TTC549 (cell line): Measurements from ENCODE around the gene OAS2.
A peak's percentile ranks its signal among the peaks of the same experiment; 100 is the strongest.
"Not testable (repeated sequence)": the region's sequence is repeated elsewhere in the genome, so short reads cannot be mapped to it uniquely, and the experiment has no call there.

Source experiments
- FAIRE-seq: peaks from 2 replicates; lab custom pipeline; 2012; peaks lifted over from hg19 to GRCh38; lab: Jason Lieb, UNC

The OAS2 gene

DNA sequence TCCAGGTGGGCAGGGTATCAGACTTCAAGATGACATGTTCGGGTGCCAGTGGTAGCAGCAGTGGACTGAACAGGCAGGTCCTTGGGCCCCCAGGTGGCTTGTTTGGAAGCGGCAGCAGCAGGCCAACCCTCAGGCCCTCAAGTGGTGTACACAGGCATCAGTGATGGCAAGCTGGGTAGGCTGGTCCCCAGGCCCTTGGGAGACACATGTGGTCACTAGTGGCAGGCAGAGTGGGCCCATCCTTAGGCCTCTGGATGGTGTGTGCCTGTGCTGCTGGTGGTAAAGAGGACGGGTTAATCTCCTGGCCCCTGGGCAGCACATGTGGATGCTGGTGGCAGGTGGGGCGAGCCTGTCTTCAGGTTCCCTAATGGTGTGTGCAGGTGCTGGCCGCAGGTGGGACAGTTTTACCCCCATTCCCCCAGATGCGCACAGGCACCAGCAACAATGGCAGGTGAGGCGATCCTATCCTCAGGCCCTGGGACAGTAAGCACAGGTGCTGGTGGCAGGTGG lies 8.0 kb downstream of the OAS2 start:
- FAIRE-seq = no peak

DNA sequence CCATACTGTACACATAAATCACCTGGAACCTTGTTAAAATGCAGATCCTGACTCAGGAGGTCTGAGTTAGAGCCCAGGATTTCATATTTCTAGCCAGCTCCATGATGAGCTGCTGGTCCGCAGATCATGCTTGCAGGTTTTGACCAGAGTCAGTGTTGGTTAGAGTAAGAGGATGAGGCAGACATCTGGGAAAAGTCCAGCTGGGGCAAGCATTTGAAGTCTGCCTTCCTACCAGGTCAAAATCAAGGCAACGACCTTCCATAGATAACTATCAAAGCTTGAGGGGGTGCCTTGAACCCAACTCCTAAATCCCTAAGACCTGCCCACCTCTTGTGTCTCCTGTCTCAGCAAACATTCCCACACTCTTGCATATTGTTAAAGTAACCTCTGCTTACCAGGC lies 9.2 kb downstream of the OAS2 start:
- no peak for FAIRE-seq

DNA sequence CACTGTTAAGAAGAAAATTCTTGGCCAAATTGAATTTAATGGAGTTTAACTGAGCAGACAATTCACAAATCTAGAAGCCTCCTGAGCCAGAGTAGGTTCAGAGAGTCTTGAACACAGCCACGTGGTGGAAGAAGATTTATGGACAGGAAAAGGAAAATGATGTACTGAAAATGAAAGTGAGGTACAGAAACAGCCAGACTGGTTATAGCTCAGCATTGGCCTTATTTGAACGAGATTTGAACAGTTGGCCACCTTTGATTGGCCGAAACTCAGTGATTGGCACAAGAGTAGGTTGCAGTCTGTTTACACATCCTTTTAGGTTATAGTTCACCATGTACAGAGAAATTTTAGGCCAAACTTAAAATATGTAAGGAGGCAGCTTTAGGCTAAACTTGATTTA lies 9.9 kb downstream of the OAS2 start:
- no peak for FAIRE-seq

DNA sequence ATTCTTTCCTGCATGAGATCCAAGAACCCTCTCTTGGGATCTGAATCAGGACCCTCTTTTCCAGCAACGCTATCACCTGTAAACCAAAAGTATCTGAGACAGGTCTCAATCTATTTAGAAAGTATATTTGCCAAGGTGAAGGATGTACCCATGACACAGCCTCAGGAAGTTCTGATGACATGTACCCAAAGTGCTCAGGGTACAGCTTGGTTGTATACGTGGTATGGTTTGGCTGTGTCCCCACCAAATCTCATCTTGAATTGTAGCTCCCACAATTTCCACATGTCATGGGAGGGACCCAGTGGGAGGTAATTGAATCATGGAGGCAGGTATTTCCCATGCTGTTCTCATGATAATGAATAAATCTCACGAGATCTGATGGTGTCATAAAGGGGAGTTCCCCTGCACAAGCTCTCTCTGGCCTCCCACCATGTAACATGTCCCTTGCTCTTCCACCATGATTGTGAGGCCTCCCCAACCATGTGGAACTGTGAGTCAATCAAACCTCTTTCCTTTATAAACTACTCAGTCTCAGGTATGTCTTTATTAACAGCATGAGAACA lies 10.6 kb downstream of the OAS2 start:
- not testable (repeated sequence) for FAIRE-seq

DNA sequence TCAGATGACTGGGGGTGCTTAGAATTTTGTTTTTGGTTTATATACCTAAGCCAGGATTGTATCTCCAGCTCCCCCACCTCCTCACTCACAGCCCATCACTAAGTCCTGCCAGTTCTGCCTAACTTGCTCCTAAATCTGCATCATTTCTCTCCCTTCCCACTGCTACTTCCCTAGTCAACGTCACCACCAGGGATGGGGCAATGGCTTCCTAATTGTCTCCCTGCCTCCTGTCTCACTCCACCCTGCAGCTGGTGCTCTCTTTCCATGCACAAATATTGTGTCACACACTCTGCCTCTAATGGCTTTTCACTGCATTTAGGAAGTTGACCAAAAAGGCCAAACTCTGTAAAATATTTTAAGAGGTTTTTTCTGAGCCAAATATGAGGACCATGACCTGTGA lies 11.5 kb downstream of the OAS2 start:
- no peak for FAIRE-seq

DNA sequence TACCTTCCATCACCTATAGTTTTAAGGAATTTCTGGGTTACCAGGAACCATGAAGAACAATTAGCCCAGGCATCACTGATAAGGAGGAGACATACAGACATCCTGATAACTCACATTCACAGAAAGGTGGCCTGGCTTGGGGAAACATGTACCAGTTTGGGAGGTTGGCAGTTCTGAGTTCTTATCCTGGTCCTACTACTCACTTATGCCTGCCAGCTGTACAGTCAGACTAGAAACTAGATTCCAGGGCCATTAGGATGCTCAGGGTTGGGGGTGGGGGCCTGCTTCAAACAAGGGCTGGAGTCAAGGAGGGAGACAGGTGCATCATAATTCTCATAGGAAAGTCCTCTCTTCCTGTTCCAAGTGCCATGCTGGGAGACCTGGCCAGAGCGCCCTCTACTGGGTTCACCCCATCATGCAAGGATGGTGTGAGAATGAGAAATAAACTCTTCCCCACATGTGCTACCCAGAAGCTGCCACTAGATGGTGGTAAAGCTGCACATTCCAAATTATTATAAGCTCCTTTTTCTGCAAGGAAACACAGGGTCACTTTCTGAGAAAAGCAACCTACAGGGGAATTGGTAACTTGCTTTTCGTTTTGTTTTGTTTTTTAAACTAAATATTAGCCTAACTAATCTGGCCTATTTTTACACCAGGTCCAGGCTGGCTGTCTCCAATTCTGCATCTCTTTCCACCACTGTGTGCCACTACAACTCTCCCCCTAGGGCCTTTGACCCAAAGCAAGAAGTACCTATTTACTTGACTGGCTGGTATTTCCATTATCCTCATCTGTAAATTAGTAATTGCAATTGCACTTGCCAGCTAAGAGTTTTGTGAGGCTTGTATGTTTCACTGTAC lies 14.5 kb downstream of the OAS2 start:
- FAIRE-seq = peak; percentile 94

DNA sequence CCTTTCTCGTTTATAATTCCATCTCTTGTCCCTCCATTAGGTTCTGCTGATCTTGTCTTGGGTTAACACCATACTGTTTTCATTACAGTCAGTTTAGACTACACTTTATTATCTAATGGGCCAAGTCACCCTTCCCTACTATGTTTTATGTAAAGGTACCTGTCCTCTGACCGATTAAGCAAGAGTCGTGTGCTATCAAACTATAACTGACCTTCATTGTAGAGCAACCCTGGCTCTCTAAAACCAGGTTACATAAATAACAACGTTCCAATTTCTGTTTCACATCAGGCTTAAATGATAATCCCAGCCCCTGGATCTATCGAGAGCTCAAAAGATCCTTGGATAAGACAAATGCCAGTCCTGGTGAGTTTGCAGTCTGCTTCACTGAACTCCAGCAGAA lies 16.7 kb downstream of the OAS2 start:
- no peak for FAIRE-seq

DNA sequence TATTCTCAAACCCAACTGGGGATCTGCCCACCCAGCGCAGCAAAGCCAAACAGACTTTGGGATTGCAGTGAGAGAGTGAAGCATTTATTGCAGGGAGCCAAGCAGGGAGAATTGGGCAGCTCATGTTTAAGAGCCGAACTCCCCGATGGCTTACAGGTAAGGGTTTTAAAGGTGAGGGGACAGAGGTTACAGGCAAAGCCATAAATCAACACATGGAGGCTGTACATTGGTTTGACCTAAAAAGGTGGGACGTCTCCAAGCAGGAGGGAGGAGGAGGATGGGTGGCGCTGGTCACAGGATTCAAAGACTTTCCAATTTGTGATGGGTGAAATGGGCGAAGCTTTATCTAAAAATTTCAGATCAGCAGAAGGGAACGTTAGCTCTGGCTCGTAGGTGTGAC lies 18.2 kb downstream of the OAS2 start:
- FAIRE-seq = no peak

DNA sequence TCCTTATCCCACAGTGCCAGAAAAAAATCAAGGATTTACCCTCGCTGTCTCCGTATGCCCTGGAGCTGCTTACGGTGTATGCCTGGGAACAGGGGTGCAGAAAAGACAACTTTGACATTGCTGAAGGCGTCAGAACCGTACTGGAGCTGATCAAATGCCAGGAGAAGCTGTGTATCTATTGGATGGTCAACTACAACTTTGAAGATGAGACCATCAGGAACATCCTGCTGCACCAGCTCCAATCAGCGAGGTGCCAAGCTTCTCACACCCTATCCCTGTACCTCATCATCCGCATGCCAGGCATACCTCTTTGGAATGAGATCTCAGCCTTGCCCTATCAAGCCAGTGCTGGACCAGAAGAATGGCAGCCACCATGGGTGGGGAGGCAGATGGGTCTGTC lies 19.2 kb downstream of the OAS2 start:
- FAIRE-seq = no peak

DNA sequence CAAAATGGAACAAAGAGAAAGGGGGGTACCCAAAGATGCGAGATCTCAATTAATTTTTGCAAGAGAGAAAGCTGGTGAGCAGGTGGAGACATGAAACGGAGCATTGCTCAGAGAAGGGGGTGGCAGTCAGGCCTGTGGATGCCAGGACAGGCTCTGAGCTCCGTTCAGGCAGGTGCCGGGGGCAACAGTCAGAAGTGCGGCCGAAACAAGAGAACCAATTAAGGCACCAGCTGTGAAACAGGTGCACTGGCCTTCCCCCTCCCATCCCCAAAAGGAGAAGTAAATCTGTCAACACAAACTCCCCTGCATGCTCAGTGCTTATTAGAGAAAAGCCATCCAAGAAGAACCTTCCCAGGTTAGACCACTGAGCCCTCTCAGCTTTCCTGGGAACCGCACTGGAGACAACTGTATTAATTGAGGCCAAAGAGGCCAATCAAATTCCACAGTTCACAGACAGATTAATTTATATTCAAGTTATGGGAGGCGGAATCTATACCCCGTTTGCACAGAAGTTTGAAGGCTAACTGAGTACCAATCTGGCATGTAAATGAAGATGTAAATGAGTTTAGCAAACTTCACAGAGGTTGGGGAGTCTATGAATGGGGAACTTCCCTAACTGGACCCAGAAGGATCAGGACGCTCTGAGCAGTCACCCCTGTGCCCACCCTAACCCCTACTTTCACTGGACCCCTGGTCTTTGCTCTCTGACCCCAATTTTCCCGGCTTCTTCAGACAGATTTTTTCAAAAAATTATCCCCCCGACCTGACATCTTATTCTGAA lies 20.9 kb downstream of the OAS2 start:
- no peak for FAIRE-seq

DNA sequence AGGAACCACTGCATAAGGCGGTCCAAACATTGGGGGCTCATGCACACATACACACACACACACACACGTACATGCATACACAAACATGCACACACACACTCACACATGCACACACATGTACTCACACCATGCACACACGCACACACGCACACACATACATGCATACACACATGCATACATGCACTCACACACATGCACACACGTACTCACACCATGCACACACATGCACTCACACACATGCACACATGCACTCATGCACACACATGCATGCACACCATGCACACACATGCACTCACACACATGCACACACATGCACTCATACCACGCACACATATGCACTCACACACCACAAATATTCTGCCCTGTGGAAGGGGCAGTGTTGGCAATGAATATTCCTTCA lies 22.1 kb downstream of the OAS2 start:
- FAIRE-seq = no peak

DNA sequence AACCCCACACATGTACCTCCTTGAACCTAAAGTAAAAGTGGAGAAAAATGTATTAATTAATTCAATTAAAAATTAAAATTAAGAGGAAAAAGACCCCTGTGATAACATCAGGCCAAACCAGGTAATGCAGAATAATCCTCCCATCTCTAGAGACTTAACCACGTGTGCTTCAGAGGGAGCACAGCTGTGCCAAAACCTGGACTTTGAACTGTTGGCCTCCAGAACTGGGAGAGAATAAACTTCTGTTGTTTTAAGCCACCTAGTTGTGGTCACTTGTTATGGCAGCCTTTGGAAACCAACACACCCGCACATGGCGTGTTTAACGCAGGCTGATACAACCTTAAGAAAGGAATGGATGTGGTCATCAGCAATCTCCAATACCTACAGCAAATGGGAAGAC lies 23.8 kb downstream of the OAS2 start:
- no peak for FAIRE-seq

DNA sequence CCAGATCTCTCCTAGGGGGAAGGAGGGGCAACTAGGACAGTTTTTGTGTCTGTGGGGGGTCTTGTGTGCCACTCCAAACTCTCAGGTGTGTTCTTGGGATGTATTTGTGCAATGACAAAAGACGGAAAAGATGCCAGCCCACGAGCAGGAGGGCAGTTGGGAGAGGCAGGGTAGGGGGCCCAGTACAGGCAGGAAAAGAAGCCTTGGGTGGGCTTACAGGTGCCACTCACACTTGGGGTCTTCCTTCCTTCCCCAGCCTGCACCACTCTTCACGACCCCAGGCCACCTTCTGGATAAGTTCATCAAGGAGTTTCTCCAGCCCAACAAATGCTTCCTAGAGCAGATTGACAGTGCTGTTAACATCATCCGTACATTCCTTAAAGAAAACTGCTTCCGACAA lies 24.4 kb downstream of the OAS2 start:
- no peak for FAIRE-seq

DNA sequence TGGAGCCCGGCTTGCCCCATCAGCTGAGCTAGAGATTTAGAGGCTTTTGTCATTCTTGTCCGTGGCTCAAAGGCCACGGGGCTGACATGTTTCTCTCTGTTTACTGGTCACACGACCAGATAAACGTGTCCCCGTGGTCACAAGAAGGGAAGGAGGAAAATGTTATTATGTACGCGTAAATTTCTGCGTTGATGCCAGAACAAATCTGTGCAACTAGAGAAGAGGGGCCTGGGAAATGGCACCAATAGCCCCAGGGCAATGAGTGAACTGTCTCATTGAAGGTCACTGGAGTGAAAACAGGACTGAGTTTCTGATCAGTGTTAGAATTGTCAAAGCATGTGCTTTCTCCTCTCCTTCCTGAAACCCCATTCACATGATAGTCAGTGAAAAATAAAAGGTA lies 25.3 kb downstream of the OAS2 start:
- no peak for FAIRE-seq

DNA sequence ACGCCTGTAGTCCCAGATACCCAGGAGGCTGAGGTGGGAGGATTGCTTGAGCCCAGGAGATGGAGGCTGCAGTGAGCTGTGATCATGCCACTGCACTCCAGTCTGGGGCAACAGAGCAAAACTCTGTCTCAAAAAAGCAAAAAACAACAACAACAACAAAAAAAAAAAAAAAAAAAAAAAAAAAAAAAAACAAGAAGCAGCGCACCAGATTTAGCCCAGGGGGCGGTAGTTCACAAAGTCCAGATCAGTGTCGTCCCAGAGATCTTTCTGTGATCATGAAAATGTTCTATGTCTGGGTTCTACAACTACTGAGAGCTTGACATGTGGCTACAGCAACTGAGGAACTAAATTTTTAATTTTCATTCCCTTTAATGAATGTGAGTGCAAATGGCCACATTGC lies 27.4 kb downstream of the OAS2 start:
- no peak for FAIRE-seq

DNA sequence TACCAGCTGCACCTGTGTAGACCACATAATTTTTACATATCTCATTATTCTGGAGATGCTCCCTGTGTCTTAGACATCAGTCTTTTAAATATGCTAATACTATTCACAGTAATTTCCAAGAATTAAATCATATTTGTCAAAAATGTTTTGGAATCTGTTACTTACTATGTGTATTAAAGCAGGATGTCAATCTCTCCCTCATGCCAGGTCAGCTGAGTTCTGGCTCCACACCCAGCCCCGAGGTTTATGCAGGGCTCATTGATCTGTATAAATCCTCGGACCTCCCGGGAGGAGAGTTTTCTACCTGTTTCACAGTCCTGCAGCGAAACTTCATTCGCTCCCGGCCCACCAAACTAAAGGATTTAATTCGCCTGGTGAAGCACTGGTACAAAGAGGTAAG lies 27.9 kb downstream of the OAS2 start:
- FAIRE-seq = no peak

DNA sequence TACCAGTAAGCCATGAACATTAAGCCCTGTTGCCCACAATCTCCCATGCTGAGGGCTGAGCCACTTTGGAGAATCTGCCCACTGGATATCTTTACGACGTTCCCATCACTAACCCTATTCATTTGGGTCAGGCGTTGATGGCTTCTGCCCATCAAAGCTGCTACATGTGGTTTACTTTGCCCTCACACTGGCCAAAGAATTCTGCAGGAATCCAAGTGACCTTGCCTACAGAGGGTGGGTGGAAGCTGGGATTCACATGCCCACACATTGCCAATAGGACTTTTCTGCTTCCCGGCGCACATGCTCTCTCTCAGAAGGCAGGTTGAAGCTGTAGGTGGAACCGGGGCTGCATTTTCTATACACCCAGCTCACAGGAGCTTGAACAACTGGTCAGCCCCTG lies 28.3 kb downstream of the OAS2 start:
- no peak for FAIRE-seq

DNA sequence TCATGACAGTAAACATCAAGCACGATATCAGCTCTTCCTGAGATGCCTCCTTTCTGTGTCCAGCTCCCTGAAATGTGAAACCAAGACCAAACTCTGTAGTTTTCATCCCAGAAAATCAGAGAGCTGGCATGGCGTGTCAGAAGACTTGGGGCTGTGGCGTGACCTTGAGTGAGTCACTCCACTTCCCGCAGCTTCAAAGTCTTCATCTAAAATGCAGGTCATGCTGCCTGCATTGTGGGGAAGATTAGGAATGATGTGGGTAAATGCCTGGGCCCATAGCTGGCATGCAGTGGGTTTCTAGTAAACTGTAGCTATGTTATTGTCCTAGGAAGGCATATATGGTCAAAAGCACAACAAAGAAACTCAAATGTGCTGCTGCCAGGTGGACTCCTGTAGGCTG lies 28.8 kb downstream of the OAS2 start:
- no peak for FAIRE-seq

DNA sequence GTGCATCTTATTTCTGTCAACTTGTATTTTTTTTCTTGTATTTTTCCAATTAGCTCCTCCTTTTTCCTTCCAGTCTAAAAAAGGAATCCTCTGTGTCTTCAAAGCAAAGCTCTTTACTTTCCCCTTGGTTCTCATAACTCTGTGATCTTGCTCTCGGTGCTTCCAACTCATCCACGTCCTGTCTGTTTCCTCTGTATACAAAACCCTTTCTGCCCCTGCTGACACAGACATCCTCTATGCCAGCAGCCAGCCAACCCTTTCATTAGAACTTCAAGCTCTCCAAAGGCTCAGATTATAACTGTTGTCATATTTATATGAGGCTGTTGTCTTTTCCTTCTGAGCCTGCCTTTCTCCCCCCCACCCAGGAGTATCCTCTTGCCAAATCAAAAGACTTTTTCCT lies 32.4 kb downstream of the OAS2 start:
- no peak for FAIRE-seq

DNA sequence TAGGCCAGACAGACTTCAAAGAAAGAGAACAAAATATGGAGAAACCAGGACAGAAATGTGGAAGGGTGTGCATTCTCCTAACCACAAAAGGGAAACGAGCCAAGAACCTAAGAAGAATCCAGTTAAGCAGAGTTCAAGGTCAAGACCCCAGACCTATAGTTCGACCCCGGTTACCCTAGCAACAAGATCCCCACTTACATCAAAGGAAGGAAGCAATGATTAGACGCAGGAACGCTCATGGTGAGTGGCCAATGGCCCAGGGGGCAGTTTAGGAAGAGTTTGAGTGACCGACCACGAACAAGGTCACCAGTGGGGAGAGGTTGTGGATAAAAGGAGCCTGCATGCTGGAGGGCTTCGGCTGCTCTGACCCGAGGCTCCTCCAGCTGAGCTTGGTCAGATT lies 36.2 kb downstream of the OAS2 start:
- no peak for FAIRE-seq

DNA sequence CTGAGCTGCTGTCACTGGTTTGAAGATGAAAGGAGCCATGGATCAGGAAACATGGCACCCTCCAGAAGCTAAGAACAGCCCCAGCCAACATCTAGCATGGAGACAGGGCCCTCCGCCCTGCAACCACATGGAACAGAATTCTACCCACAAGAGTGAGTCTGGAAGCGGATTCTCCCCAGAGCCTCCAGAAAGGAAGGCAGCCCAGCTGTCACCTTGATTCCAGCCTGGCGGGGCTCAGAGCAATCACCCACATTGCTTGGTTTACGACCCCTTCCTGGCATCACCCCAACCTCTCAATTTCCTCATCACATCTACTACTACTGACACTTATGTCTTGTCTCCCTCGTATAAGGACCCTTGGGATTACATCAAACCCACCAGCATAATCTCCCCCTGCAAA lies 38.5 kb downstream of the OAS2 start:
- FAIRE-seq = no peak

DNA sequence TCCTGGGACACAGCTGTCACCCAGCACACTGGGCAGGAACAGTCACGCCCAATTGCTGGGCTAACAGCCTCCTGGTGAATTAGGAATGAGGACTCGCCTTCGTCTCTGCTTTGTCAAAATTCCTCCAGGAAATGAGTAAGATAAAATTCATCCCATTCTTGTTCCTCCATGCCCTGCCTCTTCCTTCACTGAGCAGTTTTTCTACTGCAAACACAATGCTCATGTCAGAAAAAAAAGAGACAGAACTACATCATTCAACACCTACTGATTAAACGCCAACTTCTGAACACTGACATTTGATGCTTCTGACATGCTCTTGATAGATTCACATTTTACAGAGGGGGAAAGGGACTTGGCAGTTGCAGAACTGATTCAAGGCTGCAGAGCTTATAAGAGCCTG lies 40.7 kb downstream of the OAS2 start:
- no peak for FAIRE-seq

DNA sequence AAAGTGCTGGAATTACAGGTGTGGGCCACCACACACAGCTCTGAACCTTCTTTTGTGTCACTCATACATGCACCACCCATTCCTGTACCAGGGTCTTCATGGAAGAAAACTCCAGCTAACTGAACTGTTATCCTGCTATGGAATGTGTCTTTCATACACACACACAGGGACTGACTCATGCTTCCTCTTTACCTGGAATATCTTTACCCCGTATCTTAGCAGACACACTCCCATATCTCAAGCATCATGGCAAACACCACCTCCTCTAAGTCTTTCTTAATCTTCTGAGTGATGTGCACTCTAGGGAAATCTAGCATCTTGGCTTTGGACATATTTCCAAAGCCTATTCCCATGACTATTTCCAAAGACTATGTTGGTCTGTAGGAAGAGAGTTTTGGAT lies 43.2 kb downstream of the OAS2 start:
- no peak for FAIRE-seq
